HepG2 (cell line): ENCODE measurements around the gene CUL4A. TPM values are rescaled to one million over a fixed set of nuclear protein-coding genes. Genes with fewer than 3 reads are reported as not detected.

ENCODE experiments used
- ATAC-seq: fragments of 200-7000 bp; cut with Tn5 transposase; 3 replicates; pipeline ENCODE4 v1.9.1; 2020; ENCODE audit warnings: mild to moderate bottlenecking, moderate library complexity
- BruUV-seq: library from RNA; stranded (reverse); fragments of 400-500 nt; replicated peaks from 2 replicates; lab custom pipeline; 2021; lab: Mats Ljungman, UMichigan
- CTCF ChIA-PET: fragments of 300-600 bp; formaldehyde crosslinking; extraction: SDS; loops from one replicate; lab custom pipeline; 2021; ENCODE audit warnings: low total read pairs, inconsistent platforms, low intra/inter-chr PET ratio; lab: Yijun Ruan, JAX
- POLR2A ChIA-PET: fragments of 350-600 bp; sonication (Branson Sonifier 250); formaldehyde crosslinking; loops from one replicate; lab custom pipeline; 2020; ENCODE audit warnings: antibody characterized with exemption, inconsistent platforms; lab: Yijun Ruan, JAX
- DNase-seq: peaks from one replicate; pipeline ENCODE4 v3.0.0-alpha.2; 2015; ENCODE audit warnings: low spot score
- FAIRE-seq: peaks from 3 replicates; lab custom pipeline; 2011; peaks lifted over from hg19 to GRCh38; lab: Jason Lieb, UNC
- H2AFZ ChIP-seq: one replicate; pipeline ENCODE4 v1.6.1; 2011; ENCODE audit warnings: low read length, inconsistent platforms
- H3K27ac ChIP-seq: fragments of 300-600 bp; 3 replicates; pipeline ENCODE4 v1.8.0; 2011; ENCODE audit warnings: mixed run types, mild to moderate bottlenecking, mixed read lengths, low read length, inconsistent platforms; ENCODE audit not compliant: insufficient read depth; ENCODE audit errors: extremely low read length
- H3K27me3 ChIP-seq, 2 experiments: fragments of 200-600 bp in 1 of 2; 2 replicates in 1 of 2; 3 replicates in 1 of 2; pipeline versions ENCODE4 v1.6.0 to v1.8.0; 2011; ENCODE audit warnings: low read length in 2 of 2, mild to moderate bottlenecking in 2 of 2, moderate library complexity in 2 of 2, inconsistent platforms in 1 of 2; ENCODE audit not compliant: insufficient read depth in 2 of 2, control insufficient read depth in 1 of 2
- H3K36me3 ChIP-seq, 2 experiments: fragments of 200-600 bp in 1 of 2; replicated peaks in 1 of 2; 2 replicates in 1 of 2; 3 replicates in 1 of 2; pipeline versions ENCODE4 v1.5.1 to v1.8.0; 2011; ENCODE audit warnings: low read length in 2 of 2, inconsistent platforms in 1 of 2; ENCODE audit not compliant: insufficient read depth in 2 of 2, control insufficient read depth in 1 of 2
- H3K4me1 ChIP-seq: 2 replicates; pipeline ENCODE4 v1.5.1; 2012; ENCODE audit warnings: low read length, inconsistent platforms; ENCODE audit not compliant: insufficient read depth
- H3K4me2 ChIP-seq: 2 replicates; pipeline ENCODE4 v1.6.0; 2011; ENCODE audit warnings: low read depth, low read length, inconsistent platforms
- H3K4me3 ChIP-seq, 3 experiments: fragments of 200-600 bp in 1 of 3; sonication (generic), shearing (Covaris generic) in 1 of 3; replicated peaks in 1 of 3; 2 replicates each; pipeline ENCODE4 v1.5.1; 2011 to 2016; ENCODE audit warnings: low read length in 3 of 3, inconsistent platforms in 2 of 3, low read depth in 2 of 3, mild to moderate bottlenecking in 2 of 3, control low read depth in 1 of 3, mixed read lengths in 1 of 3; ENCODE audit not compliant: insufficient read depth in 1 of 3
- H3K79me2 ChIP-seq: one replicate; pipeline ENCODE4 v1.6.1; 2011; ENCODE audit warnings: low read length, inconsistent platforms; ENCODE audit not compliant: insufficient read depth
- H3K9ac ChIP-seq: 2 replicates; pipeline ENCODE4 v1.6.0; 2011; ENCODE audit warnings: mild to moderate bottlenecking, low read depth, low read length, inconsistent platforms; ENCODE audit not compliant: insufficient read depth
- H3K9me3 ChIP-seq: 2 replicates; pipeline ENCODE4 v1.5.1; 2012; ENCODE audit warnings: mild to moderate bottlenecking, low read length
- H4K20me1 ChIP-seq: 2 replicates; pipeline ENCODE4 v1.6.0; 2011; ENCODE audit warnings: inconsistent platforms, mild to moderate bottlenecking, low read length, moderate library complexity; ENCODE audit not compliant: insufficient read depth
- AGO2 ChIP-seq: fragments of 200-400 bp; formaldehyde crosslinking; optimal IDR thresholded peaks from 2 replicates; pipeline ENCODE3; 2017; ENCODE audit warnings: mild to moderate bottlenecking, low read depth, low read length, moderate library complexity
- POLR2A ChIP-seq, 2 experiments: IDR thresholded peaks; 2 replicates each; pipeline ENCODE4 v1.6.1; 2011; ENCODE audit warnings: low read depth in 2 of 2, low read length in 2 of 2, mild to moderate bottlenecking in 1 of 2, moderate library complexity in 1 of 2; ENCODE audit not compliant: insufficient read depth in 1 of 2
- SMARCC2 ChIP-seq: fragments of 450-650 bp; IDR thresholded peaks from 2 replicates; pipeline ENCODE4 v1.6.1; 2017; ENCODE audit warnings: antibody characterized with exemption, mild to moderate bottlenecking
- TOE1 ChIP-seq: sonication (generic); formaldehyde crosslinking; IDR thresholded peaks from 2 replicates; pipeline ENCODE4 v1.4.0; 2020; ENCODE audit warnings: mild to moderate bottlenecking, missing genetic modification reagents
- YY1 ChIP-seq: IDR thresholded peaks from 2 replicates; pipeline ENCODE4 v1.6.1; 2011; ENCODE audit warnings: low read length, low read depth, moderate library complexity, mild to moderate bottlenecking; ENCODE audit not compliant: insufficient read depth, insufficient replicate concordance
- ZBTB10 ChIP-seq: sonication (generic); formaldehyde crosslinking; IDR thresholded peaks from 2 replicates; pipeline ENCODE4 v1.4.0; 2020; ENCODE audit warnings: missing genetic modification reagents, borderline replicate concordance
- ZKSCAN1 ChIP-seq: fragments of 150-350 bp; IDR thresholded peaks from 2 replicates; pipeline ENCODE4 v1.6.1; 2014; ENCODE audit warnings: low read length
- ZKSCAN5 ChIP-seq: sonication (generic); formaldehyde crosslinking; IDR thresholded peaks from 2 replicates; pipeline ENCODE4 v1.5.1; 2020; ENCODE audit warnings: mild to moderate bottlenecking, missing genetic modification reagents
- WGBS: methylation state at CpG from one replicate; pipeline ENCODE4 v1.1.6; 2017; ENCODE audit warnings: low lambda C conversion rate; 5-methylcytosine and 5-hydroxymethylcytosine counted together
- in situ Hi-C: cut with HindIII; loops from 2 replicates; pipeline ENCODE4 v1.10.0; 2017; ENCODE audit warnings: low pct_unique_long_range_greater_than_20kb; ENCODE audit not compliant: extremely low pct_ligation_motif_present
- intact Hi-C: fragments of 100-400 bp; cut with micrococcal nuclease; formaldehyde crosslinking; loops from one replicate; pipeline ENCODE4 v1.10.0; 2022; ENCODE audit not compliant: unreplicated experiment
- polyA plus RNA-seq, 8 experiments: library from polyadenylated mRNA; depleted of rRNA in 3 of 8; stranded (reverse) in 7 of 8; unstranded in 1 of 8; fragments of >200 nt; fragmentation: Illumina TruSeq in 4 of 8; extraction: Trizol in 4 of 8; gene quantifications; 2 replicates each; pipeline versions ENCODE4 v1.2.1 to v1.2.3, GENCODE V29; 2011 to 2016; ENCODE audit warnings: low read depth in 4 of 8, missing spikeins in 1 of 8, mixed read lengths in 1 of 8; ENCODE audit not compliant: insufficient read depth in 1 of 8
- total RNA-seq, 5 experiments: library from RNA; depleted of rRNA; stranded (reverse); fragments of >200 nt; fragmentation: Illumina TruSeq; extraction: Trizol; gene quantifications; 2 replicates each; pipeline ENCODE4 v1.2.3, GENCODE V29; 2016; ENCODE audit warnings: low read depth in 1 of 5

The CUL4A gene
- total and polyA plus RNA-seq, 2 of the 13 experiments (the other 11 are each of a cell fraction or from before 2014, with no cell fraction given), result 51.2 to 75.3 TPM

- intact Hi-C loops (no loop called here), in situ Hi-C loops (no loop called here)
- no peaks in the 10 kb centered on the region; a peak in 1 of 5 replicates for H3K27me3 ChIP-seq
- no peaks in the 10 kb centered on the region for H3K79me2 ChIP-seq
- no peak overlapping the region for H3K4me3 ChIP-seq
- ChIA-PET POLR2A (no interaction called here), CTCF (no interaction called here)
- FAIRE-seq (no peak), ATAC-seq (peak; percentile 60), DNase-seq (no peak)
- no TSS peak for BruUV-seq
- H3K9me3 ChIP-seq, result no peaks in the 10 kb centered on the region
- TF ChIP-seq AGO2, result peak; percentile 92
- no peak for TF ChIP-seq YY1
- TF ChIP-seq SMARCC2, result no peak
- no peak for TF ChIP-seq ZBTB10 (CRISPR knock-in tag)
- TF ChIP-seq TOE1 (CRISPR knock-in tag), result no peak
- no peak for TF ChIP-seq POLR2A (IDR thresholded peaks at IDR 0.05; ENCODE audit: insufficient read depth in 1 of 2, low read depth in 2 of 2, low read length in 2 of 2)
- TF ChIP-seq ZKSCAN1, result no peak
- no peak for TF ChIP-seq ZKSCAN5 (CRISPR knock-in tag)
- no peak overlapping the region for H3K9ac ChIP-seq
- no peak overlapping the region for H3K4me2 ChIP-seq
- no peaks in the 10 kb centered on the region for H4K20me1 ChIP-seq
- no peaks in the 10 kb centered on the region for H3K4me1 ChIP-seq
- 93% methylated on average over 20 of the region's 20 CpGs for WGBS
- H3K27ac ChIP-seq, result no peak overlapping the region
- no peak overlapping the region for H2AFZ ChIP-seq
- peaks cover 4 to 14% of the 10 kb centered on the region in 2 experiments; a peak in 4 of 5 replicates for H3K36me3 ChIP-seq
Observed at GRCh38 chr13:113267642-113268405, 58.4 kb downstream of the CUL4A start.
